H1 (cell line): ENCODE results near the gene VGF. TPM values are rescaled to one million over a fixed set of nuclear protein-coding genes. Genes with fewer than 3 reads are reported as not detected.
A peak's percentile ranks its signal among the peaks of the same experiment; 100 is the strongest.

ENCODE experiments used
- ASH2L ChIP-seq: fragments of 200-600, 300-600 bp; sonication (generic); IDR thresholded peaks from one replicate; pipeline ENCODE4 v1.7.1; 2017; ENCODE audit warnings: low read length
- GTF2F1 ChIP-seq: IDR thresholded peaks from 2 replicates; pipeline ENCODE4 v1.6.1; 2012; ENCODE audit warnings: low read depth, low read length, improper control_type of control experiment, borderline replicate concordance
- HDAC2 ChIP-seq, 2 experiments: fragments of 300-600 bp in 1 of 2; sonication (generic) in 1 of 2; IDR thresholded peaks; 2 replicates each; pipeline ENCODE4 v1.6.1; 2011 to 2012; ENCODE audit warnings: low read depth in 2 of 2, low read length in 2 of 2, mild to moderate bottlenecking in 2 of 2, moderate library complexity in 2 of 2, borderline replicate concordance in 1 of 2, inconsistent platforms in 1 of 2
- NRF1 ChIP-seq: IDR thresholded peaks from 2 replicates; pipeline ENCODE4 v1.6.1; 2011; ENCODE audit warnings: mild to moderate bottlenecking, low read depth, low read length, improper control_type of control experiment
- POLR2A ChIP-seq, 2 experiments: IDR thresholded peaks; 1 replicate in 1 of 2; 2 replicates in 1 of 2; pipeline ENCODE4 v1.6.1; 2011; ENCODE audit warnings: low read depth in 2 of 2, low read length in 2 of 2, mild to moderate bottlenecking in 2 of 2; ENCODE audit errors: control extremely low read depth in 1 of 2
- SIRT6 ChIP-seq: IDR thresholded peaks from one replicate; pipeline ENCODE4 v1.7.1; 2012; ENCODE audit warnings: low read length, inconsistent platforms
- SP1 ChIP-seq: IDR thresholded peaks from 2 replicates; pipeline ENCODE4 v1.6.1; 2011; ENCODE audit warnings: low read depth, low read length
- TAF1 ChIP-seq: IDR thresholded peaks from 2 replicates; pipeline ENCODE4 v1.6.1; 2011; ENCODE audit warnings: mild to moderate bottlenecking, low read depth, low read length
- ZNF274 ChIP-seq: IDR thresholded peaks from 2 replicates; pipeline ENCODE4 v1.7.0; 2012; ENCODE audit warnings: low read length, borderline replicate concordance; ENCODE audit errors: extremely low read depth
- polyA plus RNA-seq, 7 experiments: library from polyadenylated mRNA; depleted of rRNA in 3 of 7; stranded (reverse) in 5 of 7; unstranded in 2 of 7; fragments of >200 nt in 5 of 7; fragments of 200-250 nt in 2 of 7; gene quantifications; 1 replicate in 5 of 7; 2 replicates in 1 of 7; 4 replicates in 1 of 7; pipeline versions ENCODE4 v1.2.1 to v1.2.3, GENCODE V29; 2011 to 2013; ENCODE audit warnings: missing spikeins in 2 of 7, mixed read lengths in 2 of 7
- total RNA-seq: library from RNA; stranded (reverse); fragmentation: NEBNext Ultra II Directional; extraction: Animal tissue kit (Norgen Biotek cat#: 25700); gene quantifications from 2 replicates; pipeline ENCODE4 v1.2.1, GENCODE V29; 2021

The VGF gene
- total and polyA plus RNA-seq, 2 of the 8 experiments (the other 6 are each of a cell fraction or from before 2014, with no cell fraction given): 1.6 to 7.0 TPM

GRCh38 chr7:101153969-101154692, 11.2 kb downstream of the VGF start, which contains the start of gene AP1S1 (continued):
- 0 out of 2 replicates have a peak, but pooled peaks have one; percentile 20 for TF ChIP-seq TAF1
- no peak for TF ChIP-seq ZNF274
- no peak for TF ChIP-seq SIRT6
- peak; percentile 73 for TF ChIP-seq NRF1
- TF ChIP-seq HDAC2 (IDR thresholded peaks at IDR 0.05; ENCODE audit: borderline replicate concordance in 1 of 2, low read depth in 2 of 2, low read length in 2 of 2): peak; percentile 37 to 94; a peak in 3 of 4 replicates
- no peak; the same call in 1 of the 2 replicates for TF ChIP-seq SP1
- no peak for TF ChIP-seq GTF2F1
- no peak for TF ChIP-seq POLR2A (IDR thresholded peaks at IDR 0.05; ENCODE audit: control extremely low read depth in 1 of 2, low read depth in 2 of 2, low read length in 2 of 2)
- peak; percentile 46 for TF ChIP-seq ASH2L
- TF ChIP-seq, all 59 proteins: peak for 12
